Lower leg skin (tissue), 3 donors: ENCODE results near the gene PSMB1.

Source experiments
- POLR2A ChIP-seq, 2 donors: fragments of 450-650 bp; IDR thresholded peaks; one replicate each; pipeline ENCODE4 v1.6.1; 2016 to 2017; ENCODE audit warnings: antibody characterized with exemption in 2 of 2, mild to moderate bottlenecking in 1 of 2, moderate library complexity in 1 of 2
- TF ChIP-seq, protein P1 (sequence below), 3 donors: fragments of 450-650 bp; IDR thresholded peaks; one replicate each; pipeline ENCODE4 v1.5.1; 2016; ENCODE audit warnings: antibody characterized with exemption in 3 of 3, mild to moderate bottlenecking in 3 of 3, moderate library complexity in 2 of 3

DNA sequence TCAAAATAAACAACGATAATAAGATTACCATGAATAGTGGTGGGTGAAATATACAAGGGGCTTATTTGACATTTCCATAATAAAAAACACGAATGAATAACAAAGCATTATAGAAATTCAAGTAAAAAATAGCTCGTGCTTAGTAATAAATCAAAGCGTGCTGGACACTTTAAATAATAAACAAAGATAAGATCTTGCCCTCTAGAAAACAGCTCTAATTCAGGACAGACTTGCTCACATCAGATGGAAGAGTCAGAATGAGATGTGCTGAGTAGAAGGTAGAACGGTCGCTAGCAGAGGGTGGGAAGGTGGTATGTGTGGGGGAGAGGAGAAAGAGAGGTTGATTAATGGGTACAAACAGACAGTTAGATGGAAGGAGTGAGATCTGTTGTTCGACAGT, 27.3 kb downstream of the PSMB1 start:
- TF ChIP-seq, protein P1, sequence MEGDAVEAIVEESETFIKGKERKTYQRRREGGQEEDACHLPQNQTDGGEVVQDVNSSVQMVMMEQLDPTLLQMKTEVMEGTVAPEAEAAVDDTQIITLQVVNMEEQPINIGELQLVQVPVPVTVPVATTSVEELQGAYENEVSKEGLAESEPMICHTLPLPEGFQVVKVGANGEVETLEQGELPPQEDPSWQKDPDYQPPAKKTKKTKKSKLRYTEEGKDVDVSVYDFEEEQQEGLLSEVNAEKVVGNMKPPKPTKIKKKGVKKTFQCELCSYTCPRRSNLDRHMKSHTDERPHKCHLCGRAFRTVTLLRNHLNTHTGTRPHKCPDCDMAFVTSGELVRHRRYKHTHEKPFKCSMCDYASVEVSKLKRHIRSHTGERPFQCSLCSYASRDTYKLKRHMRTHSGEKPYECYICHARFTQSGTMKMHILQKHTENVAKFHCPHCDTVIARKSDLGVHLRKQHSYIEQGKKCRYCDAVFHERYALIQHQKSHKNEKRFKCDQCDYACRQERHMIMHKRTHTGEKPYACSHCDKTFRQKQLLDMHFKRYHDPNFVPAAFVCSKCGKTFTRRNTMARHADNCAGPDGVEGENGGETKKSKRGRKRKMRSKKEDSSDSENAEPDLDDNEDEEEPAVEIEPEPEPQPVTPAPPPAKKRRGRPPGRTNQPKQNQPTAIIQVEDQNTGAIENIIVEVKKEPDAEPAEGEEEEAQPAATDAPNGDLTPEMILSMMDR (IDR thresholded peaks at IDR 0.05), result no peak
- TF ChIP-seq POLR2A (IDR thresholded peaks at IDR 0.05), result no peak
